Measurements from ENCODE around the gene ENTREP1.
A peak's percentile ranks its signal among the peaks of the same experiment; 100 is the strongest.

Gene ENTREP1, protein sequence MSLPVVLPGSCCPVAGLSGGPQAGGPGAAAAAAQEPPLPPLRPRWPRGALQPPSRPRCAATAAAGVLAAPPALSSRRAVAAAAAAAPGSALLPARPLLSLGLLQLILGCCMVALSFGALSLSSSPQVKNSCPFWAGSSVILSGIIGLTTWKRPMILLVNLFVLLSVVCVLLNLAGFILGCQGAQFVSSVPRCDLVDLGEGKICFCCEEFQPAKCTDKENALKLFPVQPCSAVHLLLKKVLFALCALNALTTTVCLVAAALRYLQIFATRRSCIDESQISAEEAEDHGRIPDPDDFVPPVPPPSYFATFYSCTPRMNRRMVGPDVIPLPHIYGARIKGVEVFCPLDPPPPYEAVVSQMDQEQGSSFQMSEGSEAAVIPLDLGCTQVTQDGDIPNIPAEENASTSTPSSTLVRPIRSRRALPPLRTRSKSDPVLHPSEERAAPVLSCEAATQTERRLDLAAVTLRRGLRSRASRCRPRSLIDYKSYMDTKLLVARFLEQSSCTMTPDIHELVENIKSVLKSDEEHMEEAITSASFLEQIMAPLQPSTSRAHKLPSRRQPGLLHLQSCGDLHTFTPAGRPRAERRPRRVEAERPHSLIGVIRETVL

DNA sequence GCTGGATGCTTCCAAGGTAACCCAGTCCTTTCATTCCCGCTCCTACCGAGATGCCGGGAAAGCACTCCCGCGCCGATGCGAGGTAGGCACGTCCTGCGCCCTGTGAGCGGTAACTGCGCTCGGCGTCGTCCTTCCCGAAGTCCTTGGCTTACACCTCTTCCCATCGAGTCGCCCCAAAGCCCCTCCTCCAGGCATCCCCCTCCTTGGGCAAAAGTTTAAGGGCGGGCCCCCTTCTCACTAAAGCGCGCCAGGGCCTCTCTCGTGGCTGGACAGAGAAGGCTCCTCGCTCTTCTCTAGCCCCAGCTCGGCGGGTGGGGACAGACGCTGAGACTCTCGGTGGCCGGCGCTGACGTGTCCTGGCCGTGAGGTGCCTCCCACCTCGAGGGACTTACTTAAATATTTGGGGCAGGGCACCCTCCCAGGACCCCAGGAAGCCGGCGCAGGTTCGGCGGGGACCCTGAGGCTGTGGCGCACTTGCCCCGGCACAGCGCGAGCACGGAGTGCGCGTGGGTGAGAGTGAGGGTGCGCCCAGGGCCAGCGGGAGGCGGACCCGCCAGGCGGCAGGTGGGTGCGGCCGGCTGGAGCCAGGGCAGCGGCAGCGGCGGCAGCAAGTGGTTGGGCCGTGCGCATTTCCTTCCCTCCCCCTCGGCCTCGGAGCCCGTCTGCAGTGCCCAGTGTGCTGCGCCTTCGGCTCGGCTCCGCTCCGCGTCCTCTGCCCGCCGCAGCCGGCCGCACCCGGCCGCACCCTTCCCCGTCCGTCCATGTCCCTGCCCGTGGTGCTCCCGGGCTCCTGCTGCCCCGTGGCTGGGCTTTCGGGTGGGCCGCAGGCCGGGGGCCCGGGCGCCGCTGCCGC lies at the start of gene ENTREP1:
ENTREP1 (plus strand) TSS at position 667 of the 853 bp plus-strand sequence; CDS start at position 762, 95 bp downstream.
- DNase-seq (ENCODE audit: low spot score): no peak

DNA sequence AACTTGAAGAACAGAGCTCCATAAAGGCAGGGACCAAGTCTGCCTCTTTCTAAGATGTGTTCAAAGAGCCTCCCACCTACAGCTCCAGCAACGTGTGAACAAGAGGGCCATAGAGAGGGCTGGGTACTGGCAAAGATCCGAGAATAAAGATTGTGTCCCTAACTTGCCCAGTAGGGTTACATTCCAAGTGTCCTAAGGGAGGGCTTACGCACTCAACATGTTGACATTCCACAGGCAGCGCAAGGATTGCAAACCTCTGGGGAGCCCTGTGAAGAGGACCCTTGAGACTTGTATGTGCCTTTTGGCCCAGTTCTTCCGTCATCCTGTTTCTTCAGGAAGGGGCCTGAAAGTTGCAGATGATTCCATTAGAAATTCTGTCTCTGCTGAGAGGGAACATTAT lies 48.2 kb upstream of the ENTREP1 start:
- Histone ChIP-seq H3K4me3 (no peak overlapping the region), H3K27ac (no peak overlapping the region)
- DNase-seq (ENCODE audit: low spot score): peak; percentile 81
- TF ChIP-seq, protein P1, sequence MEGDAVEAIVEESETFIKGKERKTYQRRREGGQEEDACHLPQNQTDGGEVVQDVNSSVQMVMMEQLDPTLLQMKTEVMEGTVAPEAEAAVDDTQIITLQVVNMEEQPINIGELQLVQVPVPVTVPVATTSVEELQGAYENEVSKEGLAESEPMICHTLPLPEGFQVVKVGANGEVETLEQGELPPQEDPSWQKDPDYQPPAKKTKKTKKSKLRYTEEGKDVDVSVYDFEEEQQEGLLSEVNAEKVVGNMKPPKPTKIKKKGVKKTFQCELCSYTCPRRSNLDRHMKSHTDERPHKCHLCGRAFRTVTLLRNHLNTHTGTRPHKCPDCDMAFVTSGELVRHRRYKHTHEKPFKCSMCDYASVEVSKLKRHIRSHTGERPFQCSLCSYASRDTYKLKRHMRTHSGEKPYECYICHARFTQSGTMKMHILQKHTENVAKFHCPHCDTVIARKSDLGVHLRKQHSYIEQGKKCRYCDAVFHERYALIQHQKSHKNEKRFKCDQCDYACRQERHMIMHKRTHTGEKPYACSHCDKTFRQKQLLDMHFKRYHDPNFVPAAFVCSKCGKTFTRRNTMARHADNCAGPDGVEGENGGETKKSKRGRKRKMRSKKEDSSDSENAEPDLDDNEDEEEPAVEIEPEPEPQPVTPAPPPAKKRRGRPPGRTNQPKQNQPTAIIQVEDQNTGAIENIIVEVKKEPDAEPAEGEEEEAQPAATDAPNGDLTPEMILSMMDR (IDR thresholded peaks at IDR 0.05): no peak

More for the DNA sequence above, at the start of gene ENTREP1:
- Histone ChIP-seq H3K4me3 (peak within 1 kb of the TSS; percentile 81), H3K27ac (peak within 1 kb of the TSS; percentile 75 to 83)
- TF ChIP-seq, protein P1 (IDR thresholded peaks at IDR 0.05): no peak

DNA sequence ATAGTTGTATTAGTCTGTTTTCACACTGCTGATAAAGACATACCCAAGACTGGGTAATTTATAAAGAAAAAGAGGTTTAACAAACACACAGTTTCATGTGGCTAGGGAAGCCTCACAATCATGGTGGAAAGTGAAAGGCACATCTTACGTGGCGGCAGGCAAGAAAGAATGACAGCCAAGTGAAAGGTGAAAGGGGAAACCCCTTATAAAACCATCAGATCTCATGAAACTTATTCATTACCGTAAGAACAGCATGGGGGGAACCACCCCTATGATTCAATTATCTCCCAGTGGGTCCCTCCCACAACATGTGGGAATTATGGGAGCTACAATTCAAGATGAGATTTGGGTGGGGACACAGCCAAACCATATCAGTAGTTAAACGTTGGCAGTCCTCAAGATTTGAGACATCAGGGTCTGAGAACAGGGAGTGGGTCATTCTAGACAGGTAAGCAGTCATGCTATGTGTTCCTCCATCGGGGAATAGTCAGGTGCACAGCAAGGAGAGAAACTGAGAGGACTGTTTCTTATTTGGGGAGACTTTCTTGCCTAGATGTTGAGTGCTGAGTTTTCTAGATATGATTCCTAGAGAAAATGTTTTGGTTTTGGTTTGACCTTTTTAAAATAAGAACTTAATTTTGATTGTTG lies 45.8 kb upstream of the ENTREP1 start:
- DNase-seq (ENCODE audit: low spot score): no peak
- Histone ChIP-seq H3K4me3 (no peak overlapping the region), H3K27ac (no peak overlapping the region)
- TF ChIP-seq, protein P1 (IDR thresholded peaks at IDR 0.05): no peak

DNA sequence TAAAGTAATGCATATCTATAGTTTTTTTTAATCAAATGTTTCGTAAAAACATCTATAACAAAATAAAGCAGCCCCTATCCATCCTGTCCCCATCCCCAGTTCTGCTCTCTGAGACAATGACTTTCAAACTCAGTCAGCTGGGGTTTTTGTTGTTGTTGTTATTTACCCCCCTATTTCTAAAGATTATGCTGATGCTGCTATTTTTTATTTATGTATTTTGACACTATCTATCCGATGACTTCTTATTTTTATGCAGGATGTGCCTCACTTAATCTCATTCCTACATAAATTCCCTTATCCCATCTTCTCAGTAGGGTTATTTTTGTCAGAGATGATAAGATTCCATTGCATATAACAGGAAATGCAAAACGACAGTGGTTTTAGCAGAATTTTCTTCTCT lies 45.3 kb upstream of the ENTREP1 start:
- Histone ChIP-seq H3K4me3 (no peak overlapping the region), H3K27ac (no peak overlapping the region)
- TF ChIP-seq, protein P1 (IDR thresholded peaks at IDR 0.05): no peak
- no peak for DNase-seq (ENCODE audit: low spot score)

DNA sequence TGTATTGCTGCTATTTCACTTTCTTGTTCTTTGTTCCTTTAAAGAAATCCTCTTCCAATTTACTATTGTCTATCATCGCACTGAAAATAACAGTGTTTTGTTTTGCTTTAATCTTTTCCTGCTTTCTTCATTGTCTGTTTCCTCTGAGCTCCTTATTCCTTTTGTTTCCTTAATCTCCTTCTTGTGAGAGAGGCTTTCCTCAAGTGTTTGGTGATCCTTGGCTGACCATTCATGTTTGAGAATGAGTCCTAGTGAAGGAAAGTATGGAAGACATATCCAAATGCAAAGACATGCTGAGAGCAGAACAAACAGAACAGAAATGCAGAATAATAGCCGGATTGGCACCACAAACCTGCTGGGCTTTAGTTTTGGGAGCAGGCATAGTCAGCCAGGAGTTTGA lies 42.0 kb upstream of the ENTREP1 start:
- Histone ChIP-seq H3K27ac (no peak overlapping the region), H3K4me3 (no peak overlapping the region)
- TF ChIP-seq, protein P1 (IDR thresholded peaks at IDR 0.05): no peak
- no peak for DNase-seq (ENCODE audit: low spot score)

DNA sequence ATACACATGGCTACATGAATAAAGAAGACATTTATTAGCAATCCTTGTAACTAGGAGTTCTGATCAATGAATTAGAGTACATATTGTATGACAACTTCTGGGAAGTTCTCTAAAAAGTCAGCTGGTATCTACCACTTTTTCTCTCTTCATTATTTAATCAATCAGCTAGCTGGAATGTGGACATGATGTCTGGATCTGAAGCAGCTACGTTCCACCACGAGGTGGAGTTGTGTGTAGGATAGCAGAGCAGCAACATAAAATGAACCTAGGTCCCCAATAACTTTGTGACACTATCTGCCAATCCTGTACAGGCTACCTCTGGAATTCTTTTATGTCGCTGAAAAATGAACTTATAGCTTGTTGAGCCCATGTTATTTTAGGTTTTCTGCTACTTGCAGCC lies 32.9 kb upstream of the ENTREP1 start:
- H3K27ac ChIP-seq: no peak overlapping the region
- no peak overlapping the region for H3K4me3 ChIP-seq
- TF ChIP-seq, protein P1 (IDR thresholded peaks at IDR 0.05): no peak
- DNase-seq (ENCODE audit: low spot score): no peak
